ENCODE measurements around the gene ASB17. TPM values are rescaled to one million over a fixed set of nuclear protein-coding genes. Genes with fewer than 3 reads are reported as not detected.
A peak's percentile ranks its signal among the peaks of the same experiment; 100 is the strongest.

The ASB17 gene
- total and polyA plus RNA-seq, 3 donors from 2014 or later, result 16.7 to 78.7 (median 18.7) TPM

DNA sequence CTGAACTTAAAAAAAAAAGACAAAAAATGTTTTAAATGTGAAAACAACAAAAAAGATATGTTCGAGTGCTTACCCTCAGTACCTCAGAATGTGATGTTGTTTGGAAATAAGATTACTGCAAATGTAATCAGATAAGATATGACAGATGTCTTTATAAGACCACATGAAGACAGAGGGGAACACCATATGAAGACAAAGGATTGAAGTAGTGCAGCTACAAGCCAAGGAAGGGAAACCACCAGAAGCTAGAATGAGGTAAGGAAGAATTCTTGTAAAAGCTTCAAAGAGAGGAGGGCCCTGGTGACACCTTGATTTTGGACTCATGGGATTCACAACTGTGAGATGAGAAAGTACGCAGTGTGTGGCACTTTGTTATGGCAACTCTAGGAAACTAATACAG is 15.4 kb downstream of the ASB17 start:
- Histone ChIP-seq H3K4me3 (no peak overlapping the region), H3K36me3 (ENCODE audit: low read depth, missing control alignments) (no peaks in the 10 kb centered on the region), H3K9me3 (no peaks in the 10 kb centered on the region), H3K4me1 (no peaks in the 10 kb centered on the region), H3K27ac (no peak overlapping the region), H3K27me3 (no peaks in the 10 kb centered on the region)
- intact Hi-C loops (cut with DNase I; ENCODE audit: low total_unique reads), result no loop called here
- WGBS, 2 donors, result 88 to 96% methylated on average over 2 of the region's 2 CpGs
- TF ChIP-seq POLR2A (IDR thresholded peaks at IDR 0.05), result no peak
- TF ChIP-seq, protein P1, sequence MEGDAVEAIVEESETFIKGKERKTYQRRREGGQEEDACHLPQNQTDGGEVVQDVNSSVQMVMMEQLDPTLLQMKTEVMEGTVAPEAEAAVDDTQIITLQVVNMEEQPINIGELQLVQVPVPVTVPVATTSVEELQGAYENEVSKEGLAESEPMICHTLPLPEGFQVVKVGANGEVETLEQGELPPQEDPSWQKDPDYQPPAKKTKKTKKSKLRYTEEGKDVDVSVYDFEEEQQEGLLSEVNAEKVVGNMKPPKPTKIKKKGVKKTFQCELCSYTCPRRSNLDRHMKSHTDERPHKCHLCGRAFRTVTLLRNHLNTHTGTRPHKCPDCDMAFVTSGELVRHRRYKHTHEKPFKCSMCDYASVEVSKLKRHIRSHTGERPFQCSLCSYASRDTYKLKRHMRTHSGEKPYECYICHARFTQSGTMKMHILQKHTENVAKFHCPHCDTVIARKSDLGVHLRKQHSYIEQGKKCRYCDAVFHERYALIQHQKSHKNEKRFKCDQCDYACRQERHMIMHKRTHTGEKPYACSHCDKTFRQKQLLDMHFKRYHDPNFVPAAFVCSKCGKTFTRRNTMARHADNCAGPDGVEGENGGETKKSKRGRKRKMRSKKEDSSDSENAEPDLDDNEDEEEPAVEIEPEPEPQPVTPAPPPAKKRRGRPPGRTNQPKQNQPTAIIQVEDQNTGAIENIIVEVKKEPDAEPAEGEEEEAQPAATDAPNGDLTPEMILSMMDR (IDR thresholded peaks at IDR 0.05), result no peak
- no peak for DNase-seq

DNA sequence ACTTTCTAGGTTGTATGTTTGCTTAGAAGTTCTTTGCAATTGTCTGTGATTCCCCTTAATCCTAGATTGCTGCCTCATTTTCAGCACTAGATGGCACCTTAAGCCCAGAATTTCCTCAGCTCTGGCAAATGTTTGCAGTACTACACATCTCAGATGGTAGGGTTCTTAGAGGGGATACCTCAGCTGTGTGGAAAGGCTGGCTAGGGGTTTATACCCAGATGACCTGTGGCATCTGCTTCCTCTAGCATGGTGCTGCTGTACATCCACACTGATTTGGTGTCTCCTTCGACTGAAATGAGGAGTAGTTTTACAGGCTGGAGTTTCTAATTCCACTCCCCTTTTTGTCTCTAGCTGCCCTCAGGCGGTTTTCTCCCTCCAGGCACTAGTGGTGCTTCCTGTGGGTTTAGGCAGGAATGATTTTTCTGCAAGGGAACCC is 23.5 kb downstream of the ASB17 start:
- H3K9me3 ChIP-seq, result no peaks in the 10 kb centered on the region
- intact Hi-C loops (cut with DNase I; ENCODE audit: low total_unique reads), result no loop called here
- no peak overlapping the region for H3K27ac ChIP-seq
- 33 to 61% methylated on average over 2 of the region's 2 CpGs for WGBS, 2 donors
- H3K27me3 ChIP-seq, result no peaks in the 10 kb centered on the region
- no peak overlapping the region for H3K4me3 ChIP-seq
- no peaks in the 10 kb centered on the region for H3K4me1 ChIP-seq
- no peak for TF ChIP-seq POLR2A (IDR thresholded peaks at IDR 0.05)
- TF ChIP-seq, protein P1 (IDR thresholded peaks at IDR 0.05), result no peak
- no peaks in the 10 kb centered on the region for H3K36me3 ChIP-seq (ENCODE audit: low read depth, missing control alignments)
- DNase-seq, result peak; percentile 15

DNA sequence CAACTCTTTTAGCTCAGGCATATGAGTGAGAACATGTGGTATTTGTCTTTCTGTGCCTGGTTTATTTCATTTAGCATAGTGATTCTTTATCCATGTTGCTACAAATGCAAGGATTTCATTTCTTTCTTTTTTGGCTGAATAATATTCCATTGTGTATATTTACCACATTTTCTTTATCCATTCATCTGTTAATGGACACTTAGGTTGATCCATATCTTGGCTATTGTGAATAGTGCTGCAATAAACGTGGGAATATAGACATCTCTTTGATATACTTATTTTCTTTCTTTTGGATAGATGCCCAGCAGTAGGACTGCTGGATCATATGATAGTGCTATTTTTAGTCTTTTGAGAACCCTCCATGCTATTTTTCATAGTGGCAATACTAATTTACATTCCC is 30.8 kb downstream of the ASB17 start:
- no peak overlapping the region for H3K4me3 ChIP-seq
- DNase-seq, result no peak
- no peaks in the 10 kb centered on the region for H3K36me3 ChIP-seq (ENCODE audit: low read depth, missing control alignments)
- H3K4me1 ChIP-seq, result no peaks in the 10 kb centered on the region
- no peaks in the 10 kb centered on the region for H3K9me3 ChIP-seq
- intact Hi-C loops (cut with DNase I; ENCODE audit: low total_unique reads), result no loop called here
- TF ChIP-seq POLR2A (IDR thresholded peaks at IDR 0.05), result no peak
- TF ChIP-seq, protein P1 (IDR thresholded peaks at IDR 0.05), result no peak
- WGBS, 2 donors, result 44 to 68% methylated on average over 1 of the region's 1 CpG
- H3K27me3 ChIP-seq, result no peaks in the 10 kb centered on the region
- no peak overlapping the region for H3K27ac ChIP-seq

DNA sequence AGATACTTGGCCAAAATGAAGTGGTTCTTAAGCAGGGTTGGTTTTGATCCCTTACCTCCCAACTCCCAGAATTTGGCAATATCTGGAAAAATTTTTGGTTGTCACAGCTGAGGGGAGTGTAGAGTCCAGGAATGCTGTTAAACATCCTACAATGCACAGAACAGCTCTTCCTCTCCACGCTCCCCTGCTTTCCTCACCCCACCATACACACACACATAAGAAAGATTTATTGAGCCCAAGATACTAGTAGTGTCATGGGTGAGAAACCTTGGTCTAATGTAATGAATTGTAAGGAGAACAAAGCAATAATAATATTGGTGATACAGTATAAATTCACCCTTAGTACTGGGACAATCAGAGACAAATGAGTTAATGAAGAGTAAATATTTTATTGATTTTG is 47.8 kb downstream of the ASB17 start:
- no peak for DNase-seq
- H3K9me3 ChIP-seq, result no peaks in the 10 kb centered on the region
- H3K27me3 ChIP-seq, result no peaks in the 10 kb centered on the region
- no peaks in the 10 kb centered on the region for H3K4me1 ChIP-seq
- TF ChIP-seq POLR2A (IDR thresholded peaks at IDR 0.05), result no peak
- TF ChIP-seq, protein P1 (IDR thresholded peaks at IDR 0.05), result no peak
- 52 to 63% methylated on average over 1 of the region's 1 CpG for WGBS, 2 donors
- H3K27ac ChIP-seq, result no peak overlapping the region
- H3K36me3 ChIP-seq (ENCODE audit: low read depth, missing control alignments), result no peaks in the 10 kb centered on the region
- intact Hi-C loops (cut with DNase I; ENCODE audit: low total_unique reads), result no loop called here
- H3K4me3 ChIP-seq, result no peak overlapping the region

DNA sequence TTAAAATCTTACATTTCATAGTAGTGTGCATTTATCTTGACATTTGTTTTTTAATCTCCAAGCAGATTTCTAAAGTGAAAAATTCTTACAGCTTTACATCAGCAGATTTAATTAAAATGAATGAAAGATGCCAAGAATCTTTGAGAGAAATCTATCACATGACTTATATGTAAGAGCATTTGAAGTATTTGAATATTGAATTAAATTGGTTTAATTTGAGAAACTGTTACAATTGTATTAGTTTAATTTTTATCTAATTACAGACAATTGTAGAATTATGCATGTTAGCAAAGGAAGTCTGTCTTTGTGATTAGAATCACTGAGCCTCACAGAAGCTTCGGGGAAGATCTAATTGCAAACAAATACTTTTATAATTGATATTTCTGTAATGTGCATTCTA is 52.2 kb downstream of the ASB17 start:
- Histone ChIP-seq H3K27me3 (no peaks in the 10 kb centered on the region), H3K36me3 (ENCODE audit: low read depth, missing control alignments) (no peaks in the 10 kb centered on the region), H3K4me3 (no peak overlapping the region), H3K27ac (no peak overlapping the region), H3K4me1 (no peaks in the 10 kb centered on the region), H3K9me3 (no peaks in the 10 kb centered on the region)
- 74 to 86% methylated on average over 1 of the region's 1 CpG for WGBS, 2 donors
- intact Hi-C loops (cut with DNase I; ENCODE audit: low total_unique reads), result no loop called here
- DNase-seq, result no peak
- TF ChIP-seq, protein P1 (IDR thresholded peaks at IDR 0.05), result no peak
- TF ChIP-seq POLR2A (IDR thresholded peaks at IDR 0.05), result no peak

All from testis (tissue), 3 donors.